Neural cell (in vitro differentiated cells): ENCODE measurements around the gene PAN2.

Experiments
- CTCF ChIP-seq: fragments of 450-650 bp; IDR thresholded peaks from 2 replicates; pipeline ENCODE4 v1.5.1; 2014; ENCODE audit warnings: antibody characterized with exemption, mild to moderate bottlenecking, moderate library complexity; ENCODE audit not compliant: poor library complexity, severe bottlenecking
- REST ChIP-seq: IDR thresholded peaks from 2 replicates; pipeline ENCODE4 v1.6.1; 2012; ENCODE audit warnings: borderline replicate concordance
- TAF1 ChIP-seq: IDR thresholded peaks from 2 replicates; pipeline ENCODE4 v1.6.1; 2012; ENCODE audit warnings: low read depth

- TF ChIP-seq REST, result no peak
- no peak for TF ChIP-seq CTCF
- TF ChIP-seq TAF1, result no peak
These were observed 16.1 kb downstream of the PAN2 start for GRCh38 chr12:56317675-56318074.
